HAP-1 (cell line): ENCODE measurements around the gene GPALPP1.
A peak's percentile ranks its signal among the peaks of the same experiment; 100 is the strongest.

ENCODE experiments used
- DNase-seq, 2 experiments: peaks; one replicate each; pipeline ENCODE4 v3.0.0-alpha.2; 2016 to 2020; ENCODE audit warnings: low spot score in 2 of 2
- H3K27me3 ChIP-seq: fragments of 250-450 bp; sonication (Bioruptor Pico); 2 replicates; pipeline ENCODE4 v1.5.1; 2020; ENCODE audit warnings: low read depth, mild to moderate bottlenecking, moderate library complexity
- H3K36me3 ChIP-seq: fragments of 250-450 bp; sonication (Bioruptor Pico); replicated peaks from 2 replicates; pipeline ENCODE4 v1.5.1; 2020; ENCODE audit warnings: mild to moderate bottlenecking
- H3K4me1 ChIP-seq: fragments of 250-450 bp; sonication (Bioruptor Pico); 2 replicates; pipeline ENCODE4 v1.5.1; 2020; ENCODE audit warnings: mild to moderate bottlenecking
- H3K4me3 ChIP-seq: fragments of 250-450 bp; sonication (Bioruptor Pico); 2 replicates; pipeline ENCODE4 v1.5.1; 2020; ENCODE audit warnings: mild to moderate bottlenecking, moderate library complexity
- H3K9me3 ChIP-seq: fragments of 250-450 bp; sonication (Bioruptor Pico); 2 replicates; pipeline ENCODE4 v1.5.1; 2020; ENCODE audit warnings: mild to moderate bottlenecking, moderate library complexity
- in situ Hi-C: fragments of 300-500 bp; cut with MboI; formaldehyde crosslinking; loops from 3 replicates; pipeline ENCODE4 v1.14.3; 2020; ENCODE audit warnings: low sequenced_read_pairs, inconsistent platforms, mixed read lengths

The GPALPP1 gene

DNA sequence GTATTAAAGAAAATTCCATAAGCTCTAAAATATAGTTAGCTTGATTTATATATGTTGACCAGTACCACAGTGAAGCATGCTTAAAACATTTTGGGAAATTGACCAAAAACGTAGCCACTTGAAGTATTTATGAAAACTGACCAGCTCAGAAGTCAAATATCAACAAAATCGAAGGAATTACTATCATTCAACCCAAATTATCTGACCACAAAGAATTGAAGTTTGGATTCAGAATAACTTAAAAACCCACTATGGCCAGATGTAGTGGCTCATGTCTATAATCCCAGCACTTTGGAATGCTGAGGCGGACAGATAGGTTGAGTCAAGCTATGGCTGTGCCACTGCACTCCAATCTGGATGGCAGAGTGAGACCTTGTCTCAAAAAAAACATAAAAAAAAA, 31.9 kb downstream of the GPALPP1 start:
- Histone ChIP-seq H3K27me3 (no peaks in the 10 kb centered on the region), H3K4me1 (no peaks in the 10 kb centered on the region), H3K9me3 (no peaks in the 10 kb centered on the region), H3K36me3 (peaks cover 33% of the 10 kb centered on the region), H3K4me3 (no peak overlapping the region)
- DNase-seq: no peak
- in situ Hi-C loops: no loop called here

DNA sequence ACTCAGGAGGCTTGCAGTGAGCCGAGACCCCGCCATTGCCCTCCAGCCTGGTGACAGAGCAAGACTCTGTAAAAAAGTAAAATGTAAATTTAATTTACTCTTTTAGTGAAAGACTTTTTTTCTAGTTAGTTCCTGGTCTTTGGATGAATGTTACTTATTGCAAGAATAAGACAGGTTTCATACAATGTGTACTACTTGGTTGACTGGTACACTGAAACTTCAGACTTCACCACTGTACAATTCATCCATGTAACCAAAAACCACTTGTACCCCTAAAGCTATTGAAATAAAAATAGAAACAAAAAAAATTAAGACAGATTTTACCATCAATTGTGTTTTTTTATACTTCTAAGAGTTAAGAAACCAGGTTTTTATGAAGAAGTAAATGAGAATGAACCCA, 35.5 kb downstream of the GPALPP1 start:
- no peaks in the 10 kb centered on the region for H3K4me1 ChIP-seq
- DNase-seq: no peak
- H3K4me3 ChIP-seq: no peak overlapping the region
- H3K36me3 ChIP-seq: peaks cover 22% of the 10 kb centered on the region
- in situ Hi-C loops: no loop called here
- no peaks in the 10 kb centered on the region for H3K27me3 ChIP-seq
- H3K9me3 ChIP-seq: no peaks in the 10 kb centered on the region

DNA sequence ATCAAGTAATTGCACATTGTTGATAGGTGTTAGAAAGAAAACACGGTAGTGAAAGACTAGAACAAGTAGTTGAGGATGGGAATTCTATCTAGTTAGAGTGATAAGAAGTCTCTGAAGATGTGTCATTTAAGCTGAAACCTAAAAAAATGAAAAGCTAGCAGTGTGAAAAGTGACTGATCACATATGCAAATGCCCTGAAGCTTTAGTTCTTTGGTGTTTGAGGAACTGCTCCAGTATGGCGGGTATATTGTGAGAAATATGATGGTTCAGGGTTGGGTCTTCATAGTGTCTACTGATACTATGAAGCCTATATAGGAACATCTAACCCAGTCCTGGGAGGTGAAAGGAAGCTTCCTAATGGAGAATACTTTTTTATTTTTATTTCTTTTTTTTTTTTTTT, 45.0 kb downstream of the GPALPP1 start:
- in situ Hi-C loops: no loop called here

DNA sequence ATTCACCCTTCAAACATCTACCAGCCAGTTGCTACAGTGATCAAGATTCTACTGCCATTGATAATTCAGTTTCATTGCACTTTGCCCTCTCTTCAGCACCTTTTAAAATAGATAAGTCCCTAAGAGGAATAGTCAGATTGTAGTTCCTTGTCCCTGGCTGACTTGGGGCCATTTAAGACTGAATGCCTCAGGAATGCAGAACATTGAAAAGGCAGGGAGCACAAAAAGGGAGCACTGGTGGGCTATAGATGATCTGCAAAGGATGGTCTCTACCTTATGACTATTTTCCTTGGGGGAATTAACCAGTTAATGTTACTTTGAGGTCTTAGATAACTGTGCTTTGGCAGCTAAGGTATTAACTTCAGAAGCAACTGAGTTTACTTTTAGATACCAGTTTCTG, 46.9 kb downstream of the GPALPP1 start:
- no peaks in the 10 kb centered on the region for H3K9me3 ChIP-seq
- H3K36me3 ChIP-seq: no peaks in the 10 kb centered on the region
- H3K4me1 ChIP-seq: no peaks in the 10 kb centered on the region
- no peaks in the 10 kb centered on the region for H3K27me3 ChIP-seq
- no peak overlapping the region for H3K4me3 ChIP-seq
- DNase-seq: no peak
- in situ Hi-C loops: no loop called here

More for the DNA sequence above, 45.0 kb downstream of the GPALPP1 start:
- DNase-seq: no peak
- Histone ChIP-seq H3K9me3 (no peaks in the 10 kb centered on the region), H3K4me1 (no peaks in the 10 kb centered on the region), H3K36me3 (no peaks in the 10 kb centered on the region), H3K27me3 (no peaks in the 10 kb centered on the region), H3K4me3 (no peak overlapping the region)

DNA sequence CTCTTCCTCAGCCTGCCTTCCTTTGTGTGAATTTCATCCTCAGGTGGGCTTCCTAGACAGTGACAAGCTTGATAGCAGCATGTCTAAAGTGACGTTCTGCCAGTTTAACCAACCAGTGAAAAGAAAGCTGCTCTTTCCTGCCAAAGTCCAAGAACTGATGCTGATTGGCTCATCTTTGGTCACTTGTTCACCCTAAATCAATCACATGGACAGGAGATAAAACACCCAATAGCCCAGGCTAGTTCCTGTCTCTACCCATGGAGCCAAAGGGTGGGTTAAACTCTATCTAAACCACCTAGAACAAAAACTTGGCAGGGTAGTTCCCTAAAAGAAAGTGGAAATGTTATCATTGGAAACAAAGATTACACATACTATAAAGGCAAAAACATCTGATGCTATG, 50.8 kb downstream of the GPALPP1 start:
- Histone ChIP-seq H3K27me3 (no peaks in the 10 kb centered on the region), H3K4me3 (no peak overlapping the region), H3K4me1 (no peaks in the 10 kb centered on the region), H3K36me3 (no peaks in the 10 kb centered on the region), H3K9me3 (no peaks in the 10 kb centered on the region)
- in situ Hi-C loops: loop anchor here (5.0 kb wide), 1 partner anchor 267 kb away; no protein-coding TSS in a partner anchor
- no peak for DNase-seq

DNA sequence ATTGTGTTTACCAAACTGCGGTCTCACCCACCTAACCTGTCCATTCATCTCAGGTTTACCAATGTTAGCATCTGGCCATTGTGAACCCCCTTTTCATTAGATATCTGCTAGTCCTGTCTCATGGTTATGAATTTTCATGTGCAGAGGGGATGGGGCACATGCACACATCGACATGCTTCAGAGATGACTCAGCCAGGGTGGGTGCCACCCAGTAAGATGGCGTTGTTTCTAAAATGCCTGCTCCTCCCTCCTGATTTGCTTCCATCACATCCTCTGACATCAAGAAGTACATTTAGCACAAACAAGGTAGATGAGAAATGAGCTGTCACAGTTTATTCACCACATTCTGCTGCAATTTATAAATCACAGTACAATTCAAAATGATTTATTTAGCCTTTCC, 51.3 kb downstream of the GPALPP1 start:
- Histone ChIP-seq H3K9me3 (no peaks in the 10 kb centered on the region), H3K27me3 (no peaks in the 10 kb centered on the region), H3K36me3 (no peaks in the 10 kb centered on the region), H3K4me3 (no peak overlapping the region), H3K4me1 (no peaks in the 10 kb centered on the region)
- in situ Hi-C loops: loop anchor here (5.0 kb wide), 1 partner anchor 267 kb away; no protein-coding TSS in a partner anchor
- no peak for DNase-seq

DNA sequence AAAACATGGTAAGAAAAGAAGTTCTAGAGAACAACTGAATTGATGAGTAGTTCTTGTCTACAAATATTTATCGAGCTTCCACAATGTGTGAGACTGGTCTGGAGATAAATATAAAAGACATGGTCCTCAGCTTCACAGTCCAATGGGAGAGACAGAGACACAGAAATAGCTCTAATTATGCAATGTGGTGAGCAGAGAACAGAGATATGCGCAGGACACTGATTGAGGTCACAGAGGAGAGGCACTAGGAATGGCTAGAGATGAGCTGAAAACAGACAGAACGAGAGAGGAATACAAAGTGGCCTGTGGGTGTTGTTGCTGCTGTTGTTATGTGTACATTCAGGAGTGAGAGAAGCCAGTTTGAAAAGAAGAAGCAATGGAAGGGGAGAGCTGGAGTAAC, 53.2 kb downstream of the GPALPP1 start:
- H3K4me1 ChIP-seq: no peaks in the 10 kb centered on the region
- no peak overlapping the region for H3K4me3 ChIP-seq
- no peaks in the 10 kb centered on the region for H3K27me3 ChIP-seq
- H3K9me3 ChIP-seq: no peaks in the 10 kb centered on the region
- DNase-seq: no peak
- in situ Hi-C loops: loop anchor here (5.0 kb wide), 1 partner anchor 265 kb away; no protein-coding TSS in a partner anchor
- H3K36me3 ChIP-seq: no peaks in the 10 kb centered on the region

DNA sequence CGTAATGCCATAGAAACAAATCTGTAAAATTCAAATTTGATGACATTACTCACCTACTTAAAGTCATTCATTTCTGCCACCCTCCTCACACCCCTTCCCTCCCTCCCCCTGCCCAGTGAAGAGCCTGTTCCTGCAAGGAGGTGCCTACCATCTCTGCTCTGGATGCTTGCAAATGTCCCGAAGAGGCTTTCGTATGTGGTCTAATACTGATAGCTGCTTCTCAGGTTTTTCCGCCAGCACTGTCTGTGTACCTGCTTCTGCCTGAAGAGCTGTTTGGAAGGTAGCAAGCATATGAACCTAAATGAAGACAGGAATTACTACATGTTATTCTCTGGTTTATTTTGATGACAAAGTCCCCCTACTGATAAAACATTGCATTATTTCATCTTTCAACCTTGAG, 57.1 kb downstream of the GPALPP1 start:
- Histone ChIP-seq H3K4me1 (no peaks in the 10 kb centered on the region), H3K27me3 (no peaks in the 10 kb centered on the region), H3K9me3 (no peaks in the 10 kb centered on the region), H3K4me3 (no peak overlapping the region), H3K36me3 (no peaks in the 10 kb centered on the region)
- no peak for DNase-seq
- in situ Hi-C loops: no loop called here

DNA sequence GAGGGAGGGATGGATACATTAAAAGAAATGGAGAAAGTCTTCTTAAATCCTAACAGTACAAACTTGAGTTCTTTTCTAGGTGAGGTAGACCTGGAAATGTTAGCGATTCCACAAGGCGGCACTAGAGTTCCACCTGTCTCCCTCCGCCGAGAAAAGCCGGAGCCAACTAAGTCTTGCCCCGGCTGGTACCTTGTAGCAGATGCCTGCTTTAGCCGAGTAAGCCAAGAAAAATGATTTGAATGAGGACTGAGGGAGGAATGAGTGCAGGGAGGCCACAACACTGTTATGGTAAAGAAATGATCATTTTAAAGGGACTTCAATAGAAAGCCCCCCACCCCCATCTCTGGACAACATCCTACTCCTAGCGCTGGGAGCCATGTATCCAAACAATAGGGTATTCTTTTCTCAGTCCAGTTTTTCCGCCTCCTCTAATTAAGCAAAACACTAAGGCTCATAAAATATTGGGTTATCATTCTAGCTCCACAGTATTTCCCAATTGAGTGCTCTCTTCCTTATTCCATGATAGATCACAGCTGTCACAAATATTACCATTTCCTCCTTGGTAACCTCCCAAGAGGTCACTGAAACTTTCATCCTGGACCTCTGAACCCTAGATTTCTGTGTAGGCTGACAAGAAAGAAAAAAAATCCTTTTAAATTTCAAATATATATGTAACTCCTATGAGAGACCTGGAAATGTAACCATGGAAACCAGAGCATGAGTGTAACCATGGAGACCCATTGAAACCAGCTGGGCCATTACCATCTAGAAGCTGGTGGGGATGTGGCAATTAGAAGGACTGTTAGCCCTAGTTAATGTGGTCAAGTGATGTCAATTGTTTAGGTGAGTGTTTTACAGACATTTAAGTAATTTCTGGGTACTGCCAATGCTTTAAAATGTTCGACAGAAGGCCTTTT, 58.3 kb downstream of the GPALPP1 start:
- Histone ChIP-seq H3K4me3 (no peak overlapping the region), H3K36me3 (no peaks in the 10 kb centered on the region), H3K9me3 (no peaks in the 10 kb centered on the region), H3K27me3 (no peaks in the 10 kb centered on the region), H3K4me1 (no peaks in the 10 kb centered on the region)
- peak; percentile 75 to 86 for DNase-seq
- in situ Hi-C loops: no loop called here

DNA sequence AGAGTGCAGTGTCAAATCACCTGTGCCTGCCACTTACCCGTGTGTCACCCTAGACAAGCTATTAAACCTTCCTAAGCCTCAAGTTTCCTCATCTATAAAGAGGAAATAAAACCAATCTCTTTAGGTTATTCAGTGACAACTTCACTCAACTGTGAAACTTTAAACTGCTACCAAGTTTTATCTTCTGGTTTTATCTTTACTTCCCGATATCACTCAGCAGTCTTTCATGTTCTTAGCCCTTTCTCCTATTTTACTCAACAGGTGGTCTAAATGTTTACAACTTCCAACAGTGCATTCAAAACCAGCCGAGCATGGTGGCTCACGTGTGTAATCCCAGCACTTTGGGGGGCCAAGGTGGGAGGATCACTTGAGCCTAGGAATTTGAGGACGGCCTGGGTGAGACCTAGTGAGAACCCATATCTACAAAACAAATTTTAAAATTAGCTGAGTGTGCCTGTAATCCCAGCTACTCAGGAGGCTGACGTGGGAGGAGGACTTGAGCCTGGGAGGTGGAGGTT, 59.6 kb downstream of the GPALPP1 start:
- in situ Hi-C loops: no loop called here

DNA sequence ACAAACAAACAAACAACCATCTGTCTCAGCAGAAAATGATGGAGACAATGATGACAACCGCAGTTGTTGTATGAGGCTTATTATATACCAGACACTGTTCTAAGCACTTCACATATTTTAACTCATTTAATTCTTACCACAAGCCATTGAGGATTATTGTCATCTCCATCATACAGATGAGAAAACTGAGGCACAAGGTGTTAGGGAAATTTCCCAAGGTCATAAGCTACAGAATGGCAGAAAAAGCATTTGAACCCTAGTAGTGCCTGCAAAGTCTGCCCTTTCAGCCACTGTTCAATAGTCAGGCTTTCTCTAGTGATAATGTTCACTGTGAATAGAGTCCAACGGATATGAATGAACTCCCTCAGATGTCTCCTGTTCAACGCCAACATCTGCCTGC, 60.1 kb downstream of the GPALPP1 start:
- Histone ChIP-seq H3K9me3 (no peaks in the 10 kb centered on the region), H3K4me3 (no peak overlapping the region), H3K36me3 (no peaks in the 10 kb centered on the region), H3K4me1 (no peaks in the 10 kb centered on the region), H3K27me3 (no peaks in the 10 kb centered on the region)
- no peak for DNase-seq
- in situ Hi-C loops: no loop called here

More for the DNA sequence above, 59.6 kb downstream of the GPALPP1 start:
- Histone ChIP-seq H3K4me3 (no peak overlapping the region), H3K9me3 (no peaks in the 10 kb centered on the region), H3K27me3 (no peaks in the 10 kb centered on the region), H3K36me3 (no peaks in the 10 kb centered on the region), H3K4me1 (no peaks in the 10 kb centered on the region)
- DNase-seq: no peak

DNA sequence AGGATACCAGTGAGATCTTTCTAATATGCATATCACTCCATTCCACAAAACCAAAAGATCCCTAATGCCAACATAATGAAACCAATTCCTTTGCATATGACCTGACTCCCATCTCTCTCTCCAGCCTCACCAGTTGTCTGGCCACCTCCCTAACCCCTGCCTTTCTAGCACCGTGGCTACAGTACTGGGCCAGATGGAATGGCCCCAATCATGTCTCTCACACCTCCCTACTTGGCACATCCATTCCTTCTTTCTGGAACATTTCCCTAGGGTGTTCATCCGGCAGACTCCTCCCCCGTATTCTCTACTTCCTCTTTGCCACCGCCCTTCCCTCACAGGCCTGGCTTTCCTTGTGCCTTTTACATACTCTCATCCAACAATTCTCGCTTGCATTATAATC, 62.0 kb downstream of the GPALPP1 start:
- in situ Hi-C loops: no loop called here
- Histone ChIP-seq H3K4me3 (no peak overlapping the region), H3K9me3 (no peaks in the 10 kb centered on the region), H3K4me1 (peaks cover 5% of the 10 kb centered on the region), H3K27me3 (no peaks in the 10 kb centered on the region), H3K36me3 (no peaks in the 10 kb centered on the region)
- DNase-seq: no peak

DNA sequence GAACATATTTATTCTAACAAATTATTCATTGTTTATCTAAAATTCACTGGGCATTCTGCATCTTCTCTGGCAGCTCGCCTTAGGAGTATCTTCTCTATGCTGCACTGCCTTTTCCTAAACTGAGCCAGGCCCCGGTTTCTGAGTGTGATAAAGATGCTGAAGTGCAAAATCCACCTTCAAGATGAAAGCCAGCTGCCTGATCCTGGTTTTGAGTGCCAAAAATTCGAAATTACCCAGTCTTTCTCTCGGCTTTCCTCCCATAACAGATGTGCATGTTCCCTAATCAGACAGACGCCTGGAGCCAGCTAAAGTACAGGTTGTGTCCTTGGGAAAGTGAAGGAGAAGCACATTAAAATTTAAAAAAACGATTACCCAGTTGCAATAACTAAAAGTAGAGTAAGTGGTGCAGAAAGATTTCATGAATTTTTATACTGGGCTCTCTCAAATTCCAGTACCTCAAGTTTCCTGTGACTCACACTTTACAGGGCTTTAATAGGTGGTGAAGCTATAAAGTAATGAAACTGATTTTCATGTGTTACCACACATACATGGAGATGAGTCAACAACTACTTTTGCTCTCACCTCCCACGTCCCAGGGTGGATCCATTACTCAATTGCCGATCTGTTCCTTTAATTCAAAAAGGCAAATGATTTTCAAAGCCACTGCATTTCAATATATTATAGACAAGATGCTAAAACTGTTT, 66.0 kb downstream of the GPALPP1 start:
- DNase-seq: no peak
- Histone ChIP-seq H3K27me3 (no peaks in the 10 kb centered on the region), H3K4me1 (peaks cover 9% of the 10 kb centered on the region), H3K9me3 (no peaks in the 10 kb centered on the region), H3K4me3 (no peak overlapping the region), H3K36me3 (no peaks in the 10 kb centered on the region)
- in situ Hi-C loops: no loop called here
